Esophagus muscularis mucosa (tissue), 3 donors: ENCODE data around the gene HTRA2.

Experiments used
- POLR2AphosphoS5 ChIP-seq, 2 donors: sonication (generic); formaldehyde crosslinking; IDR thresholded peaks; one replicate each; pipeline ENCODE4 v1.6.1; 2017; ENCODE audit warnings: antibody characterized with exemption in 2 of 2
- TF ChIP-seq, protein P1 (sequence below), 3 experiments: fragments of 200-600 bp in 2 of 3; fragments of 450-650 bp in 1 of 3; sonication (generic) in 2 of 3; IDR thresholded peaks; one replicate each; pipeline ENCODE4 v1.5.1; 2017 to 2019; ENCODE audit warnings: antibody characterized with exemption in 3 of 3, mild to moderate bottlenecking in 2 of 3, moderate library complexity in 1 of 3

DNA sequence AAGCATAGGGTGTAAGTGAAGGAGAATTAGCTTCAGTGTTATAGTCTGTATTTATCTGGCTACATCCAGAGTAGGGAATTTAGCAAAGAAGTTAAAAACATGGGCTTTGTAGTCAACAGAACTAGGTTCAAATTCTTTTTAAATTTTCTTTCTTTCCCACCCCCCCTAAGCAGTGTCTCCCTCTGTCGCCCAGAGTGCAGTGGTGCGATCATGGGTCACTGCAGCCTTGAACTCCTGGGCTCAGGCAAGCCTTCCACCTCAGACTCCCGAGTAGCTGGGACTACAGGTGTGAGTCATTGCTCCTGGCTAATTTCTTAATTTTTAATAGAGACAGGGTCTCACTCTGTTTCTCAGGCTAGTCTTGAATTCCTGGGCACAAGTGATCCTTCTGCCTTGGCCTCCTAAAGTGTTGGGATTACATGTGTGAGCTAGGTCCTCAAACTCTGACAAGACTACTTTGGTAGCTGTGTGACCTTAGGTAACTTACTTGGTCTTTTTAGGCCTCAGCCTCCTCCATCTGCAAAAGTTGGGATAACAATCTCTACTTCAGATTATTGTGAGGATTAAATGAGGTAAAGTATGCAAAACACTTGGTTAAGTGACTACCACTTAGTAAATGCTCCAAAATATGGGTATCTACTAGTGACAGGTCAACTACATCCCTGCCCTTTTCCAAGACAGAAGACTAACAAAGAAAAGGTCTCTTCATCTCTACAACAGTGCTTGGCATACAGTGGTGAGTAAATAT is 42.6 kb downstream of the HTRA2 start:
- TF ChIP-seq, protein P1, sequence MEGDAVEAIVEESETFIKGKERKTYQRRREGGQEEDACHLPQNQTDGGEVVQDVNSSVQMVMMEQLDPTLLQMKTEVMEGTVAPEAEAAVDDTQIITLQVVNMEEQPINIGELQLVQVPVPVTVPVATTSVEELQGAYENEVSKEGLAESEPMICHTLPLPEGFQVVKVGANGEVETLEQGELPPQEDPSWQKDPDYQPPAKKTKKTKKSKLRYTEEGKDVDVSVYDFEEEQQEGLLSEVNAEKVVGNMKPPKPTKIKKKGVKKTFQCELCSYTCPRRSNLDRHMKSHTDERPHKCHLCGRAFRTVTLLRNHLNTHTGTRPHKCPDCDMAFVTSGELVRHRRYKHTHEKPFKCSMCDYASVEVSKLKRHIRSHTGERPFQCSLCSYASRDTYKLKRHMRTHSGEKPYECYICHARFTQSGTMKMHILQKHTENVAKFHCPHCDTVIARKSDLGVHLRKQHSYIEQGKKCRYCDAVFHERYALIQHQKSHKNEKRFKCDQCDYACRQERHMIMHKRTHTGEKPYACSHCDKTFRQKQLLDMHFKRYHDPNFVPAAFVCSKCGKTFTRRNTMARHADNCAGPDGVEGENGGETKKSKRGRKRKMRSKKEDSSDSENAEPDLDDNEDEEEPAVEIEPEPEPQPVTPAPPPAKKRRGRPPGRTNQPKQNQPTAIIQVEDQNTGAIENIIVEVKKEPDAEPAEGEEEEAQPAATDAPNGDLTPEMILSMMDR (IDR thresholded peaks at IDR 0.05), result no peak
- TF ChIP-seq POLR2AphosphoS5 (IDR thresholded peaks at IDR 0.05), result no peak
